ENCODE data around the gene DEAF1. TPM values are rescaled to one million over a fixed set of nuclear protein-coding genes. Genes with fewer than 3 reads are reported as not detected.

The DEAF1 gene
- total and polyA plus RNA-seq, 9 of the 15 experiments (the other 6 are each of a cell fraction or from before 2014, with no cell fraction given), result 2.0 to 69.1 (median 26.8) TPM

DNA sequence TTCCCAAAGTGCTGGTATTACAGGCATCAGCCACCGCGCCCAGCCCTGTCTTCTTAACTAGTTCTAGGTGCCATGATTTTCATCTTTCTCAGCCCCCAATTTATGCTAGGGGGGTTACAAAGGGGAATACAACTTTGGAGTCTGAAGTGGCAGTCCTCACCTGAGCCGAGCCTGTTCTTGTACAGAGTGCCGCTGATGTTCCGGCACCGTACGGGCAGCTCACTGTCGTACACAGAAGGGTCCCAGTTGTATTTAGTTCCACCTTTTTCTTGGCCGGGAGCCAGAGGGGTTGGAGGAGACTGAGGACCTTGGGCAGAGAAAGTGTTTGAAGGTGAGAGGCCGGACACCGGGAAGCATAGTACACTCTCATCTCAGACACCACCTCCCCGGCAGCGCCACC is 7.3 kb downstream of the DEAF1 start:
- no peak overlapping the region for H3K4me2 ChIP-seq (ENCODE audit: insufficient read depth, low read length)
- H3K27ac ChIP-seq (ENCODE audit: extremely low read depth, low read depth, low read length), result no peak overlapping the region
- H2AFZ ChIP-seq (ENCODE audit: low read depth, low read length), result no peak overlapping the region
- no peak for ATAC-seq
- no peaks in the 10 kb centered on the region for H3K9me3 ChIP-seq (replicated peaks; ENCODE audit: control insufficient read depth, insufficient read depth, low read depth, low read length)
- H3K9ac ChIP-seq (ENCODE audit: insufficient read depth in 1 of 2, low read depth in 2 of 2, low read length in 2 of 2), result no peak overlapping the region
- in situ Hi-C loops (cut with MboI), result no loop called here
- no peak for TF ChIP-seq NEUROD1 (IDR thresholded peaks at IDR 0.05; ENCODE audit: borderline replicate concordance, low read depth, low read length, partially characterized antibody)
- TF ChIP-seq NFIC (IDR thresholded peaks at IDR 0.05), result peak; percentile 50; the same call in 1 of the 2 replicates
- ChIA-PET CTCF (ENCODE audit: low intra/inter-chr PET ratio) (no interaction called here), POLR2A (interaction anchor here (0.6 kb wide), 1 partner anchor 1799 kb away, joined by 3 read pairs; no protein-coding TSS in a partner anchor)
- peaks cover 6% of the 10 kb centered on the region for H4K20me1 ChIP-seq (replicated peaks; ENCODE audit: control insufficient read depth, insufficient read depth, low read length)
- peaks cover 4% of the 10 kb centered on the region for H3K9me1 ChIP-seq (ENCODE audit: control insufficient read depth, insufficient read depth, low read length)
- BruUV-seq (replicated peaks), result no TSS peak
- FAIRE-seq, result no peak
- WGBS (ENCODE audit: insufficient coverage, low coverage, missing lambda C conversion rate), result 87% methylated on average over 13 of the region's 13 CpGs
- peaks cover 41% of the 10 kb centered on the region for H3K79me2 ChIP-seq (ENCODE audit: control insufficient read depth, insufficient read depth, low read length)
- H3K27me3 ChIP-seq (ENCODE audit: control insufficient read depth in 2 of 2, insufficient read depth in 2 of 2, low read length in 2 of 2), result no peaks in the 10 kb centered on the region
- no peak for DNase-seq (ENCODE audit: extremely low read depth in 1 of 4, low spot score in 3 of 4)
- peaks cover 82% of the 10 kb centered on the region for H3K36me3 ChIP-seq (ENCODE audit: control insufficient read depth, insufficient read depth, low read length)
- intact Hi-C loops (cut with micrococcal nuclease), result no loop called here
- no peak overlapping the region for H3K4me3 ChIP-seq
- peaks cover 20 to 27% of the 10 kb centered on the region in 2 experiments for H3K4me1 ChIP-seq (replicated peaks in 1 of 2; ENCODE audit: control insufficient read depth in 2 of 2, insufficient read depth in 2 of 2, low read length in 2 of 2)

DNA sequence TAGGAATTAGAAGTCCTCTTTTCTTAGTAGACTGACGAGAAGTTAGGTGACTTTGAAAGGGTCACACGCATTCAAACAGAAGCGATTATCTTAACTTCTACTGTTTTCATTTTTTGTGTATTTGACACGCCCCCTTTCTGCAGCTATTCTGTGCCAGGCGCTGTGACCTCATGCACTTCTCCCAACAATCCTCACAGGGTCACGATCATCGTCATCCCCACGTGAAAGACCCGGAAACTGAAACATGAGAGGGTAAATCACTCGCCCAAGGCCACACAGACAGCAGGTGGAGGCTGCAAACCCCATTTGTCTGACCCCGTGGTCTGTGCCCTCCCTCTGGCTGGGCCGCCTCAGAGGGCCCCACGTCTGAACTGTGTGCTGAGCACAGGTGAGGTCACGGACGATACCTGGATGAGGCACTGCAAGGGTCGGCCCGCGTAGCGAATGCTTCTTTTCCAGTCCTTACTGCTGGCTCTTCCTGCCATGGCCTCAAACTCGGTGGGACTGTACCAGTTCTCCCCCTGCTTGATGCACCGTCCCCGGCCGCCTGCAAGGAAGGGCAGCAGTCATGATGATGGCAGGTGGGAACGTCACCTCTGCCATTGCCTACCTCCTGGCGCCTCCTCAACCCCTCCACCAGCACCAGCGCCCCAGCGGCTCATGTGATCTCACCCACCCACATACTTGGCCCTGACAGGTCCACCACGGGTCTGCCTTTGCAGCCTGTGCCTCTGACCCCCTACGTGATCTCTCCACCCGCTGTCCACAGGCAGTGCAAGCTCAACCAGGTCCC is 8.4 kb downstream of the DEAF1 start:
- no peaks in the 10 kb centered on the region for H3K9me3 ChIP-seq (replicated peaks; ENCODE audit: control insufficient read depth, insufficient read depth, low read depth, low read length)
- intact Hi-C loops (cut with micrococcal nuclease) (no loop called here), in situ Hi-C loops (cut with MboI) (no loop called here)
- WGBS (ENCODE audit: insufficient coverage, low coverage, missing lambda C conversion rate), result 89% methylated on average over 26 of the region's 30 CpGs
- POLR2A ChIA-PET, result interaction anchor here (0.7 kb wide), 1 partner anchor 11 kb away, joined by 3 read pairs; no protein-coding TSS in a partner anchor
- DNase-seq (ENCODE audit: extremely low read depth in 1 of 4, low spot score in 3 of 4), result no peak
- no TSS peak for BruUV-seq (replicated peaks)
- H3K27ac ChIP-seq (ENCODE audit: extremely low read depth, low read depth, low read length), result no peak overlapping the region
- peaks cover 12 to 16% of the 10 kb centered on the region in 2 experiments for H3K4me1 ChIP-seq (replicated peaks in 1 of 2; ENCODE audit: control insufficient read depth in 2 of 2, insufficient read depth in 2 of 2, low read length in 2 of 2)
- no peak overlapping the region for H3K4me2 ChIP-seq (ENCODE audit: insufficient read depth, low read length)
- H3K36me3 ChIP-seq (ENCODE audit: control insufficient read depth, insufficient read depth, low read length), result peaks cover 93% of the 10 kb centered on the region
- H2AFZ ChIP-seq (ENCODE audit: low read depth, low read length), result no peak overlapping the region
- no peak for ATAC-seq
- peaks cover under 1% of the 10 kb centered on the region for H3K9me1 ChIP-seq (ENCODE audit: control insufficient read depth, insufficient read depth, low read length)
- H3K9ac ChIP-seq (ENCODE audit: insufficient read depth in 1 of 2, low read depth in 2 of 2, low read length in 2 of 2), result 0 out of 4 replicates have a peak overlapping the region, but pooled peaks of 1 of the 2 experiments have one; percentile 21
- no peak for FAIRE-seq
- CTCF ChIA-PET (ENCODE audit: low intra/inter-chr PET ratio), result no interaction called here
- H3K27me3 ChIP-seq (ENCODE audit: control insufficient read depth in 2 of 2, insufficient read depth in 2 of 2, low read length in 2 of 2), result no peaks in the 10 kb centered on the region
- H3K79me2 ChIP-seq (ENCODE audit: control insufficient read depth, insufficient read depth, low read length), result peaks cover 31% of the 10 kb centered on the region
- no peak overlapping the region for H3K4me3 ChIP-seq
- H4K20me1 ChIP-seq (replicated peaks; ENCODE audit: control insufficient read depth, insufficient read depth, low read length), result no peaks in the 10 kb centered on the region; the same call in none of the 2 replicates
- TF ChIP-seq RBFOX2 (IDR thresholded peaks at IDR 0.05; ENCODE audit: low read depth, low read length) (peak; percentile 49), ZNF134 (CRISPR knock-in tag; conservative IDR thresholded peaks at IDR 0.05) (no peak), HEY1 (CRISPR knock-in tag; IDR thresholded peaks at IDR 0.05; ENCODE audit: borderline replicate concordance) (no peak), TOE1 (IDR thresholded peaks at IDR 0.05; ENCODE audit: borderline replicate concordance) (no peak), TOE1 (CRISPR knock-in tag; IDR thresholded peaks at IDR 0.05; ENCODE audit: borderline replicate concordance, low read depth) (no peak), TAF7 (tag; IDR thresholded peaks at IDR 0.05) (no peak), MAZ (CRISPR knock-in tag; conservative IDR thresholded peaks at IDR 0.05 in 1 of 2, IDR thresholded peaks at IDR 0.05 in 1 of 2) (no peak)
- TF ChIP-seq, protein P1, sequence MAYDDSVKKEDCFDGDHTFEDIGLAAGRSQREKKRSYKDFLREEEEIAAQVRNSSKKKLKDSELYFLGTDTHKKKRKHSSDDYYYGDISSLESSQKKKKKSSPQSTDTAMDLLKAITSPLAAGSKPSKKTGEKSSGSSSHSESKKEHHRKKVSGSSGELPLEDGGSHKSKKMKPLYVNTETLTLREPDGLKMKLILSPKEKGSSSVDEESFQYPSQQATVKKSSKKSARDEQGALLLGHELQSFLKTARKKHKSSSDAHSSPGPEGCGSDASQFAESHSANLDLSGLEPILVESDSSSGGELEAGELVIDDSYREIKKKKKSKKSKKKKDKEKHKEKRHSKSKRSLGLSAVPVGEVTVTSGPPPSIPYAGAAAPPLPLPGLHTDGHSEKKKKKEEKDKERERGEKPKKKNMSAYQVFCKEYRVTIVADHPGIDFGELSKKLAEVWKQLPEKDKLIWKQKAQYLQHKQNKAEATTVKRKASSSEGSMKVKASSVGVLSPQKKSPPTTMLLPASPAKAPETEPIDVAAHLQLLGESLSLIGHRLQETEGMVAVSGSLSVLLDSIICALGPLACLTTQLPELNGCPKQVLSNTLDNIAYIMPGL (CRISPR knock-in tag; IDR thresholded peaks at IDR 0.05), result no peak
- TF ChIP-seq, protein P2, sequence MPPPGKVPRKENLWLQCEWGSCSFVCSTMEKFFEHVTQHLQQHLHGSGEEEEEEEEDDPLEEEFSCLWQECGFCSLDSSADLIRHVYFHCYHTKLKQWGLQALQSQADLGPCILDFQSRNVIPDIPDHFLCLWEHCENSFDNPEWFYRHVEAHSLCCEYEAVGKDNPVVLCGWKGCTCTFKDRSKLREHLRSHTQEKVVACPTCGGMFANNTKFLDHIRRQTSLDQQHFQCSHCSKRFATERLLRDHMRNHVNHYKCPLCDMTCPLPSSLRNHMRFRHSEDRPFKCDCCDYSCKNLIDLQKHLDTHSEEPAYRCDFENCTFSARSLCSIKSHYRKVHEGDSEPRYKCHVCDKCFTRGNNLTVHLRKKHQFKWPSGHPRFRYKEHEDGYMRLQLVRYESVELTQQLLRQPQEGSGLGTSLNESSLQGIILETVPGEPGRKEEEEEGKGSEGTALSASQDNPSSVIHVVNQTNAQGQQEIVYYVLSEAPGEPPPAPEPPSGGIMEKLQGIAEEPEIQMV (tag; conservative IDR thresholded peaks at IDR 0.05; ENCODE audit: low read depth), result no peak
